Heart left ventricle (tissue), 16 donors: ENCODE results near the gene PCBP3. TPM values are rescaled to one million over a fixed set of nuclear protein-coding genes. Genes with fewer than 3 reads are reported as not detected.

Source experiments
- ATAC-seq, 4 donors: fragments of 200-7000 bp; cut with Tn5 transposase; one replicate each; pipeline ENCODE4 v1.9.1; 2020 to 2022; ENCODE audit warnings: moderate library complexity in 4 of 4, mild to moderate bottlenecking in 3 of 4, moderate number of reproducible peaks in 1 of 4
- DNase-seq, 5 donors: peaks; one replicate each; pipeline ENCODE4 v3.0.0-alpha.2; 2020
- H3K27ac ChIP-seq, 12 donors: fragments of 200-600 bp; sonication (generic) in 4 of 12; one replicate each; pipeline versions ENCODE4 v1.5.0 to v1.8.0; 2016 to 2022; ENCODE audit warnings: mild to moderate bottlenecking in 2 of 12
- H3K27me3 ChIP-seq, 9 donors: fragments of 200-600 bp; sonication (generic) in 2 of 9; one replicate each; pipeline versions ENCODE4 v1.5.1 to v1.8.0; 2016 to 2022; ENCODE audit warnings: mild to moderate bottlenecking in 3 of 9
- H3K36me3 ChIP-seq, 9 donors: fragments of 200-600 bp; sonication (generic) in 2 of 9; one replicate each; pipeline versions ENCODE4 v1.5.0 to v1.8.0; 2018 to 2022; ENCODE audit warnings: mild to moderate bottlenecking in 2 of 9
- H3K4me1 ChIP-seq, 12 donors: fragments of 200-600 bp; sonication (generic) in 4 of 12; one replicate each; pipeline versions ENCODE4 v1.5.0 to v1.8.0; 2016 to 2022; ENCODE audit warnings: mild to moderate bottlenecking in 3 of 12
- H3K4me3 ChIP-seq, 12 donors: fragments of 200-600 bp; sonication (generic) in 4 of 12; one replicate each; pipeline versions ENCODE4 v1.5.0 to v1.8.0; 2017 to 2022; ENCODE audit warnings: mild to moderate bottlenecking in 9 of 12, moderate library complexity in 4 of 12
- H3K9me3 ChIP-seq, 12 donors: fragments of 200-600 bp; sonication (generic) in 4 of 12; one replicate each; pipeline versions ENCODE4 v1.5.0 to v1.8.0; 2016 to 2022; ENCODE audit warnings: mild to moderate bottlenecking in 1 of 12
- CTCF ChIP-seq, 12 donors: fragments of 200-600 bp; sonication (generic) in 4 of 12; IDR thresholded peaks; one replicate each; pipeline versions ENCODE4 v1.5.0 to v1.8.0; 2018 to 2022; ENCODE audit warnings: antibody characterized with exemption in 12 of 12, mild to moderate bottlenecking in 5 of 12
- POLR2A ChIP-seq, 2 donors: fragments of 450-650 bp; IDR thresholded peaks; one replicate each; pipeline ENCODE4 v1.6.1; 2017; ENCODE audit warnings: antibody characterized with exemption in 2 of 2, mild to moderate bottlenecking in 2 of 2, moderate library complexity in 2 of 2
- WGBS, 4 donors: extraction: QIAGEN DNeasy Blood & Tissue Kit in 2 of 4; methylation state at CpG; one replicate each; pipeline versions ENCODE4 v1.1.5 to v1.1.7; 2013 to 2018; 5-methylcytosine and 5-hydroxymethylcytosine counted together
- intact Hi-C, 10 donors: fragments of 100-400 bp; cut with DNase I; formaldehyde crosslinking; loops; one replicate each; pipeline versions ENCODE4 v1.11.1 to v1.14.2; 2022
- polyA plus RNA-seq, 2 donors: library from polyadenylated mRNA; stranded (reverse); fragments of 200-250 nt; gene quantifications; one replicate each; pipeline ENCODE4 v1.2.3, GENCODE V29; 2013
- total RNA-seq, 9 donors: library from RNA; depleted of rRNA in 2 of 9; stranded (reverse); fragments of >200 nt in 2 of 9; fragmentation: NEBNext Ultra II Directional in 3 of 9; extraction: Animal tissue kit (Norgen Biotek cat#: 25700) in 3 of 9; gene quantifications; one replicate each; pipeline versions ENCODE4 v1.1.0 to v1.2.4, GENCODE V29; 2016 to 2023
- donor health status: ischemic (EF 13 %, LVEDD 7.1; RV severe dilation, severe dysfunction).
- donor health status: healthy with polysubstance abuse.
- donor health status: DM: no; HTN: yes; CAD: no.
- donor health status: DM: no; HTN: no; CAD: no.
- donor health status: ischemic (EF 25% LVEDD 6.9; RV normal size, moderate dysfunction).
- donor health status: ischemic (EF 25% LVEDD 5.7; RV mildly dilated, moderate dysfunction).
- donor health status: healthy.
- donor health status: DM: yes; HTN: yes; CAD: no.
- donor health status: ischemic (EF 35%, LVEDD 5.7; RV mildly dilated, moderate dysfunction).
- donor health status: nonischemic (EF 11% LVEDD 7.7; RV severe dilation, severe dysfunction).
- donor health status: DM: yes; HTN: yes; CAD: no.
- donor health status: PGD.
- donor health status: ischemic (EF 29% LVEDD 5.4; RV normal size, mild dysfunction).
- donor health status: nonischemic (EF 23%, LVEDD 6.1; RV moderate dilation, normal function).

PCBP3 gene
- total and polyA plus RNA-seq, 11 donors = 0.72 to 11.4 (median 2.5) TPM; not detected in 1

GRCh38 chr21:45873418-45873817 lies 229.9 kb downstream of the PCBP3 start:
- DNase-seq (no peak), ATAC-seq (no peak)
- Histone ChIP-seq H3K27me3 (peaks cover 0 to 12% (median 0%) of the 10 kb centered on the region in 9 donors), H3K27ac (no peak overlapping the region), H3K4me1 (peaks cover 0 to 4% (median 0%) of the 10 kb centered on the region in 12 donors), H3K36me3 (no peaks in the 10 kb centered on the region), H3K4me3 (no peak overlapping the region), H3K9me3 (no peaks in the 10 kb centered on the region)
- intact Hi-C loops = no loop called here
- WGBS, 4 donors = 88 to 90% (median 89%) methylated on average over 11 of the region's 11 CpGs
- TF ChIP-seq CTCF (IDR thresholded peaks at IDR 0.05) (no peak), POLR2A (IDR thresholded peaks at IDR 0.05) (no peak)

- intact Hi-C loops = no loop called here
- H3K27me3 ChIP-seq = peaks cover 0 to 14% (median 0%) of the 10 kb centered on the region in 9 donors
Observed at GRCh38 chr21:45873866-45874265, 230.3 kb downstream of the PCBP3 start.

GRCh38 chr21:45874716-45875415 lies 231.3 kb downstream of the PCBP3 start:
- DNase-seq = peak in 1 of 5 donors; percentile 62
- Histone ChIP-seq H3K4me3 (no peak overlapping the region), H3K27ac (no peak overlapping the region), H3K36me3 (no peaks in the 10 kb centered on the region), H3K27me3 (peaks cover 0 to 16% (median 0%) of the 10 kb centered on the region in 9 donors), H3K4me1 (peaks cover 0 to 4% (median 0%) of the 10 kb centered on the region in 12 donors), H3K9me3 (no peaks in the 10 kb centered on the region)
- TF ChIP-seq CTCF (IDR thresholded peaks at IDR 0.05) = no peak
- WGBS, 4 donors = 65 to 83% (median 71%) methylated on average over 25 to 33 of the region's 33 CpGs
- peak in 2 of 4 donors; percentile 52 to 89 for ATAC-seq
- intact Hi-C loops = no loop called here

More at GRCh38 chr21:45873866-45874265, 230.3 kb downstream of the PCBP3 start:
- H3K9me3 ChIP-seq = no peaks in the 10 kb centered on the region
- no peak for DNase-seq
- H3K4me3 ChIP-seq = no peak overlapping the region
- no peak for TF ChIP-seq CTCF (IDR thresholded peaks at IDR 0.05)
- no peak for TF ChIP-seq POLR2A (IDR thresholded peaks at IDR 0.05)
- WGBS, 4 donors = 88 to 95% (median 94%) methylated on average over 15 of the region's 15 CpGs
- no peak for ATAC-seq
- H3K36me3 ChIP-seq = no peaks in the 10 kb centered on the region
- no peak overlapping the region for H3K27ac ChIP-seq
- peaks cover 0 to 4% (median 0%) of the 10 kb centered on the region in 12 donors for H3K4me1 ChIP-seq

GRCh38 chr21:45875416-45875760 lies 231.9 kb downstream of the PCBP3 start:
- ATAC-seq (no peak), DNase-seq (no peak)
- intact Hi-C loops = no loop called here
- TF ChIP-seq POLR2A (IDR thresholded peaks at IDR 0.05) (no peak), CTCF (IDR thresholded peaks at IDR 0.05) (no peak)
- H3K36me3 ChIP-seq = no peaks in the 10 kb centered on the region
- no peaks in the 10 kb centered on the region for H3K9me3 ChIP-seq
- H3K4me3 ChIP-seq = no peak overlapping the region
- peaks cover 0 to 5% (median 0%) of the 10 kb centered on the region in 12 donors for H3K4me1 ChIP-seq
- H3K27me3 ChIP-seq = peaks cover 0 to 16% (median 0%) of the 10 kb centered on the region in 9 donors
- H3K27ac ChIP-seq = no peak overlapping the region
- 67 to 80% (median 76%) methylated on average over 6 of the region's 6 CpGs for WGBS, 4 donors
